GM21447 (cell line): Measurements from ENCODE around the gene COL2A1.

Source experiments
- ATAC-seq: cut with Tn5 transposase; IDR thresholded peaks from one replicate; pipeline ENCODE4 v1.9.1; 2021; ENCODE audit not compliant: unreplicated experiment

COL2A1 gene

DNA sequence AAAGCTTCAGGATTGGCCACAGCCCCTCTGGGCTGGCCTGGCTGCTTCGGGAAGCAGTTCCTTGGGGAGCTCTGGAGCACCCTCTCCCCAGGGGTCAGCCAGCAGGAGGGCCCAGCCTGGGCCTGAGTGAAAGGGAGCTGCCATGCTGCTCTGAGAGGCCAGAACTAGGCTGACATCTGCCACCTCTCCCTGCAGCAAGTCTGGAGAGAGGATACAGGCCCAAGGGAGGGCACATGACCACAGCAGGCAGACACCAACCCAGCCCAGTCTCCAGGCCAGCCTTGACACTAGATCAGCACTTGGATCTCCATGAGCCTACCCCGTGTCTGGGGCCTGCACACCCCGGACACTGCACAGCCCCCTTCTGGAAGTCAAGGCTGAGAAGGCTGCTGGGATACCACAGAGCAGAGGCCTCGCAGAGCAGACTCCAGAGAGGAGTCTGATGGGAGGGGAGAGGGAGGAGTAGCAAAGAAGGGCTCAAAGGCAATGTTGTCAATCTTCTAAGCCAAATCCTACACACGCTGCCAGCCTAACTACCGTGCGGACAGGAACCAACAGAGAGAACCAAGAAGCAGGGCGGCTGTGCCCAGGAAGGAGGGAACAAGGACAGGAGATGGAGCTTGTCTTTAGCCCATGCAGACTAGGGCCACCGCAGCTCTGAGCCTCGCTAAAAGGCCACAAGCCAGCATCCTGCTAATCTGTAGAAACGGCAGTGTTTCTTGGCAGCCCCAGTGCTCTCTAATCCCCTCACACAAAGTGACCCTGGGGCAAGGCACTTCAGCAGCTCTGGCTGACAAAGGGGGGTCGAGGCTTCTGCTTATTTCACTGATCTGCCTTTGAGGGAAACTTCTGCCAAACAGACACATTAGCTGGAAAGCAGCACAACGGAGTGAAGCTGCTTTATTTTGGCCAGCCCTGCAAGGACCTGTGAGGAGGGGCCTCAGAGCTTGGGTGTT lies 12.9 kb downstream of the COL2A1 start:
- no peak for ATAC-seq

DNA sequence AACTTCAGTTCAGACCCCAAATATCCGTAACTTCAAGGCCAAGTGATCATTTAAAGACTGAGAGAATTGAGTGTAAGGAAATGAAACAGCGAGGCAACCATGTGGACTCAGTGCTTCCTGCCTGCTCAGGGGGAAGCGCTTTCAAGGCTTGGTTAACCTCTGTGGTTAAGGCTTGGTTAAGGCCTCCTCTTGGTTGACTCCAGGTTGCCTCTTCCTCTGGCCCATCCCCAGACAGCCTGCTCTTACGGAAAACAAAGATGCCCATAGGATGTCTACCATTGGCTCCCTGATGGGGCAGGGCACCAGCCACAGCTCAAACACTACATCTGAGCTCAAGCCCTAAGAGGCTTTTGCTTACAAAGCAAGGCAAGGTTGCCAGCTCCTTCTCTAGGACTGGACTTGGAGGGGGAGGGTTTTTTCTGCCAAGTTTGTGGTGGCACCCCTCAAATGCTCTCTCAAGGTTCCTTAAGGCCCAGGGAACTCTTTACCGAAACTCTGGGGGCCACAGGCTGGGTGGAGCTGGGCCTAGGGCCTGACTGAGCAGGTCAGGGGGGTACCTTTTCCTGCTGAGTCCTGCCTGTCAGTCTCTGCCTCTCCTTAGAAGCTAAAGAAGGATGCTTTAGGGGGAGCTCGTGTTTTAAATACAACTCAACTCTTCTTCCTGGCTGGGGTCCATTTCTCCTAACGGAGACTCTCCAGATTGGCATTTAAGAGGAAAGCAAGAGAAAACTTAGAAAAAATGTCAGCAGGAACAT lies 13.7 kb downstream of the COL2A1 start:
- peak; percentile 99 for ATAC-seq

DNA sequence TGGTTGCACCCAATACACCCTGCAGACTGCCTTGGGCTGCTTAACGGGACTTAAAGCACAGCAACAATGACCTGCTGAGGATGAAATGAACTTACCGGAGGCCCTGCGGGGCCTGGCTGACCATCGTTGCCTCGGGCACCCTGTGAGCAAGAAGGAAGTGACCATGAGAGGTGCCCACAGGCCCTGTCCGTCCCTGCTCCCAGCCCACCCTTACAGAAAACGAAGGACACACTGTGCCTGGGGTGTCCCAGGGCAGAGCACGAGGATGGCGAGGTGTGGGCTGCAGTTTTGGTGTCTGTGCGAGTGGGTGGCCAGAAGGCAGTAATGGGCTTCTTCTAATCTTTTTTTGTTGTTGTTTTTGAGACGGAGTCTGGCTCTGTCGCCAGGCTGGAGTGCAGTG lies 14.6 kb downstream of the COL2A1 start:
- ATAC-seq, result no peak

GRCh38 chr12:47989023-47989417 lies 15.3 kb downstream of the COL2A1 start:
- no peak for ATAC-seq

DNA sequence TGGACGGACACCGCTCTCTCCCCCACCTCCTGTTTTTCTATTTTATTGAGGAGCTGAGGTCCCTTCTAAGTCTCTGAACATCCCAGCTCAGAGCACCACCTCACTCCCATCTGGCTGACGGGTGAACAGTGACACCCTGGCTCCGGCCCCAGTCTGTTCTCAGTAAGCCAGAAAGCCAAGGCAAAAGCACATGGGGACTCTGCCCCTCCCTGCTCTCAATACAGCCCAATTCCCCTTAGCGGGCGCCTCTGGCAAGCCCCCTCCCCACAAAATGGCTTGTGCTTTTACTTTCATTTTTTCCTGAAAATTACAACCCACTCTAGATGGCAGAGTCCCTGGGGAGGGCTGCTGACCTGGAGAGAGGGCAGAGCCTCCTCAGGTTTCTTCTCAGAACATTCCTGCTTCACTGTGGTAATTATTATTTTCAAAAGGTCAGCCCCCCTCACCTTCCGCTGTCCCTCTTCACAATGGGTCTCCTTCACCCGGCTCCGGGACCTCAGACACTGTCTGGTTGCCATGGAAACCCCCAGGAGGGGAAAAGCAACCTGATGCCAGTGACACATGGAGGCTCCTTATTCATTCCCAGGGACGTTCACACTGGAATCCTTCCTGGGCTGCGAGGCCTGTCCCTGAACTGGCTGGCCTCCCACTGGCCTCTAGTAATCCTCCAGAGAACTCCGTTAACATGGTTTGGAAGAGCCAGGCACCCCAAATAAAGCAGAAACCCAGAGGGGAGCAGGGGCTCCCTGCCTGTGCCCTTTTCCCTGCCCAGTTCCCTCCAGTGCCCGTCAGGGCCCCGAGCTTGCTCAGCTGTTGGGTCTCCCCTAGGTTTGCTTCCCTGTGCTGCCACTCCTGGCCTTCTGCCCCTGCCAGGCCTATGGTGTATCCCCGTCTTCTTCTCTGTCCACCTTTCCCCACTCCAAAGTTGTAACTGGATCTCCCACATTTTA lies 15.9 kb downstream of the COL2A1 start:
- ATAC-seq, result no peak

- no peak for ATAC-seq
Observed at GRCh38 chr12:47987411-47988072, 16.7 kb downstream of the COL2A1 start.

DNA sequence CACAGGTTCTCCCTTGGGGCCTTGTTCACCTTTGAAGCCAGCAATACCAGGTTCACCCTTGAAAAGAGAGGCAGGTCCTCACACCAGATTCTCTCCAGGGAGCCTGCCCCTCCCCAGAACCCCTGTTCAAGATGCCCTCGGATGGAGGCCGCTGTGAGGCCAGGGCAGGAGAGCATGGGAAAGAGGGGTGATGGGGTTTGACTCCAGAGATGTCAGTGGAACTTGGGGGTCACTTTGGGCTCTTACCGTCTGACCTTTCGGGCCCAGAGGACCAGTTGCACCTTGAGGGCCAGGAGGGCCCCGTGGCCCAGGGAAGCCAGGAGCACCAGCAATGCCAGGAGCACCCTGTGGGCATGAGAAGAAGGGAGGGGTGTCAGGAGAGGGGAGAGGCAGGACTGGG lies 17.4 kb downstream of the COL2A1 start:
- ATAC-seq, result no peak

GRCh38 chr12:47986291-47986660 lies 18.0 kb downstream of the COL2A1 start:
- no peak for ATAC-seq

GRCh38 chr12:47985596-47986290 lies 18.5 kb downstream of the COL2A1 start:
- ATAC-seq, result no peak

GRCh38 chr12:47984331-47984801 lies 19.9 kb downstream of the COL2A1 start:
- ATAC-seq, result no peak

GRCh38 chr12:47983541-47984115 lies 20.6 kb downstream of the COL2A1 start:
- no peak for ATAC-seq

- ATAC-seq, result no peak
Observed at GRCh38 chr12:47982770-47983169, 21.5 kb downstream of the COL2A1 start.

DNA sequence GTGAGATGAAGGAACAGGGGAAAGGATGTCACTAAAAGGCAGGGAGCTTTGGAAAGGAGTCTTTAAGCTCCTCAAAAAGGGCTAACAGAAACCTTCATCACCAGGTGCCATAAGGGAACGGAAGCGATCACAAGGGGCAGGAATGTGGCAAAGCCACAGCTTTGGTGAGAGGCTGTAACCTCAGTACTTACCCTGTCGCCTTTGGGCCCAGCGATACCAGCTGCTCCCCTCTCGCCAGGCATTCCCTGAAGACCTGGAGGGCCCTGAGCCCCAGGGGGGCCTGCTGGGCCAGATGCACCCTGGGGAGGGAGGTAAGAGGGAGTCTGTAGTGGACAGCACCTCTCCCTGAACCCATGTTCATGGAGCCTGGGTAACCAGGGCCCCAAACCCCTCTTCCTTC lies 22.0 kb downstream of the COL2A1 start:
- ATAC-seq, result no peak

- ATAC-seq, result no peak
Observed at GRCh38 chr12:47981496-47982260, 22.6 kb downstream of the COL2A1 start.

GRCh38 chr12:47980779-47981495 lies 23.3 kb downstream of the COL2A1 start:
- ATAC-seq, result no peak

DNA sequence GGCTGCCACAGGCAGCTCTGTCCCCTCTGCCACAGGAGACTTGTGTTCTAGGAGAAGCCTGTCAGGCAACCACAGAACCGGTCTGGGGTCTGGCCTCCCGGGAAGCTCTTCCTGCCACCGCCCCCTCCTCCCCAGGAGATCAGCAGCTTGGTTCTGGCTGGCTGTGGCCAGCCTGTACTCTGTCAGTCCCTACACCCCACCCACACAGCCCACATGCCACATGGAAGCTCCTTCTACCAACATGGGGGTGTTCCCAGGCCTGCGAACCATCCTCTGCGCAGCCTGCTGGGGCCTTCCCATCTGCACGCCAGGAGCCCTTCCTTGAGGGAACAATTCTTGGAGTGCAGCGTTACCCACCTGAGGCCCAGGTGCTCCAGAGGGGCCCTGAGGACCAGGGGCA lies 24.1 kb downstream of the COL2A1 start:
- no peak for ATAC-seq

DNA sequence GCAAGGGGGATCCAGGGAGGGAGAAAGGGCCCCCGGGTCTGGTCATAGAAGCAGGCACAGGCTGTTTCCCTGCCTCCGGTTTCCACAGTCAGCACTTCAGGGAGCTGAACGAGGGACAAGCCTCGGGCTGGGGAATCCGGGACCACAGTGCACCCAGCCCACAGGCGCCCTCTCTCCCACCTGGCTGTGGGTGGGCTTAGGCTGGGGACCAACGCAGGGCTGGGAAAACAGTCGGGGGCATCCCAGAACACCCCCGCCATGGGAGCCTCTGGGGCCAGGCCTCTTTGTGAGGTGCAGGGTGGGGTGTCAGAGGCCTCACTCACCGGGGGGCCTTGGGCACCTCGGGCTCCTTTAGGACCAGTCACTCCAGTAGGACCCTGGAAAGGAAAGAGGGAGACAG lies 24.6 kb downstream of the COL2A1 start:
- ATAC-seq, result no peak

DNA sequence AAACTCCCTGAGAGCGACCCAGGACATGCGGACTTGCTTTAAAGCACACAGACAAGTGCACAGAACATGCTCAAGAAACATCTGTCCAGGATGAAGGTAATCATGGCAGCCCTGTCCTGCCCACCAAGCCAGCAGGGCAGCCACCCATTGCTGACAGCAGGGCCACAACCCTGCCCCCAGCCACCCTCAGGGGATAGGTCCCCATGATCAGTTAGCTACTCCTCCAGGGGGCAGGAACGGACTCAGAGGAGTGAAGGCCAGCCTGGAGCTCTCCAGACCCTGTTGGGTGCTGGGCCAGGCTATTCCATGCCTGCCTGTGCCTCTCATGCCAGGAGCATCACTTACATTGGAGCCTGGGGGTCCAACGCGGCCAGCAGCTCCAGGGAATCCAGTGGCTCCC lies 25.1 kb downstream of the COL2A1 start:
- no peak for ATAC-seq
